ENCODE measurements around the gene DBN1. TPM values are rescaled to one million over a fixed set of nuclear protein-coding genes. Genes with fewer than 3 reads are reported as not detected.

Gene DBN1
- total and polyA plus RNA-seq, 2 experiments from 2014 or later = 163 to 257 TPM

GRCh38 chr5:177430972-177431316 is 42.5 kb downstream of the DBN1 start:
- Histone ChIP-seq H3K36me3 (ENCODE audit: low read depth) (no peaks in the 10 kb centered on the region), H2AFZ (no peak overlapping the region), H3K79me2 (ENCODE audit: insufficient read depth) (peaks cover 28% of the 10 kb centered on the region), H3K9me2 (ENCODE audit: insufficient read depth) (no peaks in the 10 kb centered on the region), H3K27ac (no peak overlapping the region), H3K27me3 (replicated peaks; ENCODE audit: insufficient read depth) (no peaks in the 10 kb centered on the region), H3K9me3 (ENCODE audit: low read depth) (no peaks in the 10 kb centered on the region), H3F3A (ENCODE audit: insufficient read depth) (no peaks in the 10 kb centered on the region), H3K9ac (no peak overlapping the region), H3K4me2 (ENCODE audit: unreplicated experiment) (no peak overlapping the region), H3K4me3 (no peak overlapping the region), H3K4me1 (ENCODE audit: insufficient read depth) (peaks cover 10% of the 10 kb centered on the region), H4K20me1 (ENCODE audit: insufficient read depth) (no peaks in the 10 kb centered on the region)
- in situ Hi-C loops (cut with MboI) = no loop called here
- TF ChIP-seq EZH2 (IDR thresholded peaks at IDR 0.05; ENCODE audit: insufficient read depth, poor library complexity, severe bottlenecking) = no peak
- TF ChIP-seq EZH2phosphoT487 (IDR thresholded peaks at IDR 0.05; ENCODE audit: insufficient read depth, low read depth) = no peak
- WGBS, 2 experiments (ENCODE audit: low coverage in 1 of 2, low lambda C conversion rate in 2 of 2, missing lambda C conversion rate in 2 of 2) = 95 to 98% methylated on average over 5 to 7 of the region's 7 CpGs
- no peak for DNase-seq

GRCh38 chr5:177430140-177430951 is 43.1 kb downstream of the DBN1 start:
- no peaks in the 10 kb centered on the region for H3K27me3 ChIP-seq (replicated peaks; ENCODE audit: insufficient read depth)
- H3K27ac ChIP-seq = no peak overlapping the region
- no peak overlapping the region for H3K9ac ChIP-seq
- H3K9me2 ChIP-seq (ENCODE audit: insufficient read depth) = no peaks in the 10 kb centered on the region
- no peak overlapping the region for H3K4me3 ChIP-seq
- peaks cover 28% of the 10 kb centered on the region for H3K79me2 ChIP-seq (ENCODE audit: insufficient read depth)
- no peak for DNase-seq
- no peaks in the 10 kb centered on the region for H3F3A ChIP-seq (ENCODE audit: insufficient read depth)
- WGBS, 2 experiments (ENCODE audit: low coverage in 1 of 2, low lambda C conversion rate in 2 of 2, missing lambda C conversion rate in 2 of 2) = 89 to 92% methylated on average over 26 of the region's 26 CpGs
- H3K9me3 ChIP-seq (ENCODE audit: low read depth) = no peaks in the 10 kb centered on the region
- in situ Hi-C loops (cut with MboI) = no loop called here
- TF ChIP-seq EZH2 (IDR thresholded peaks at IDR 0.05; ENCODE audit: insufficient read depth, poor library complexity, severe bottlenecking) (no peak), EZH2phosphoT487 (IDR thresholded peaks at IDR 0.05; ENCODE audit: insufficient read depth, low read depth) (no peak)
- H2AFZ ChIP-seq = no peak overlapping the region
- H3K4me1 ChIP-seq (ENCODE audit: insufficient read depth) = peaks cover 10% of the 10 kb centered on the region
- H3K4me2 ChIP-seq (ENCODE audit: unreplicated experiment) = no peak overlapping the region
- no peaks in the 10 kb centered on the region for H4K20me1 ChIP-seq (ENCODE audit: insufficient read depth)
- no peaks in the 10 kb centered on the region for H3K36me3 ChIP-seq (ENCODE audit: low read depth)

- no peaks in the 10 kb centered on the region for H3K27me3 ChIP-seq (replicated peaks; ENCODE audit: insufficient read depth)
- H3K4me2 ChIP-seq (ENCODE audit: unreplicated experiment) = no peak overlapping the region
- H3K79me2 ChIP-seq (ENCODE audit: insufficient read depth) = peaks cover 28% of the 10 kb centered on the region
- no peaks in the 10 kb centered on the region for H3K9me3 ChIP-seq (ENCODE audit: low read depth)
- no peak for DNase-seq
- H2AFZ ChIP-seq = no peak overlapping the region
- no peaks in the 10 kb centered on the region for H4K20me1 ChIP-seq (ENCODE audit: insufficient read depth)
- no peak overlapping the region for H3K27ac ChIP-seq
- H3F3A ChIP-seq (ENCODE audit: insufficient read depth) = no peaks in the 10 kb centered on the region
- no peak overlapping the region for H3K9ac ChIP-seq
- in situ Hi-C loops (cut with MboI) = no loop called here
- H3K4me3 ChIP-seq = no peak overlapping the region
- TF ChIP-seq EZH2 (IDR thresholded peaks at IDR 0.05; ENCODE audit: insufficient read depth, poor library complexity, severe bottlenecking) = no peak
- TF ChIP-seq EZH2phosphoT487 (IDR thresholded peaks at IDR 0.05; ENCODE audit: insufficient read depth, low read depth) = no peak
- no peaks in the 10 kb centered on the region for H3K36me3 ChIP-seq (ENCODE audit: low read depth)
- H3K9me2 ChIP-seq (ENCODE audit: insufficient read depth) = no peaks in the 10 kb centered on the region
- peaks cover 10% of the 10 kb centered on the region for H3K4me1 ChIP-seq (ENCODE audit: insufficient read depth)
- 96 to 99% methylated on average over 6 of the region's 6 CpGs for WGBS, 2 experiments (ENCODE audit: low coverage in 1 of 2, low lambda C conversion rate in 2 of 2, missing lambda C conversion rate in 2 of 2)
Observed at GRCh38 chr5:177429248-177430040, 44.0 kb downstream of the DBN1 start.

- no peak for DNase-seq
- H3K9me3 ChIP-seq (ENCODE audit: low read depth) = no peaks in the 10 kb centered on the region
- peaks cover 10% of the 10 kb centered on the region for H3K4me1 ChIP-seq (ENCODE audit: insufficient read depth)
- H3K27me3 ChIP-seq (replicated peaks; ENCODE audit: insufficient read depth) = no peaks in the 10 kb centered on the region
- H3F3A ChIP-seq (ENCODE audit: insufficient read depth) = no peaks in the 10 kb centered on the region
- no peak overlapping the region for H3K9ac ChIP-seq
- in situ Hi-C loops (cut with MboI) = no loop called here
- H3K79me2 ChIP-seq (ENCODE audit: insufficient read depth) = peaks cover 28% of the 10 kb centered on the region
- TF ChIP-seq EZH2phosphoT487 (IDR thresholded peaks at IDR 0.05; ENCODE audit: insufficient read depth, low read depth) = no peak
- no peak for TF ChIP-seq EZH2 (IDR thresholded peaks at IDR 0.05; ENCODE audit: insufficient read depth, poor library complexity, severe bottlenecking)
- H3K36me3 ChIP-seq (ENCODE audit: low read depth) = no peaks in the 10 kb centered on the region
- H3K27ac ChIP-seq = no peak overlapping the region
- no peaks in the 10 kb centered on the region for H4K20me1 ChIP-seq (ENCODE audit: insufficient read depth)
- H2AFZ ChIP-seq = no peak overlapping the region
- no peak overlapping the region for H3K4me3 ChIP-seq
- H3K4me2 ChIP-seq (ENCODE audit: unreplicated experiment) = no peak overlapping the region
- WGBS, 2 experiments (ENCODE audit: low coverage in 1 of 2, low lambda C conversion rate in 2 of 2, missing lambda C conversion rate in 2 of 2) = 87 to 91% methylated on average over 10 of the region's 10 CpGs
- H3K9me2 ChIP-seq (ENCODE audit: insufficient read depth) = no peaks in the 10 kb centered on the region
Observed at GRCh38 chr5:177428574-177429217, 44.7 kb downstream of the DBN1 start.

Data from GM23248 (cell line).